HG03460 (cell line): Measurements from ENCODE around the gene KIRREL3.

Experiments
- ATAC-seq: cut with Tn5 transposase; IDR thresholded peaks from one replicate; pipeline ENCODE4 v1.9.1; 2021; ENCODE audit not compliant: unreplicated experiment

The KIRREL3 gene

DNA sequence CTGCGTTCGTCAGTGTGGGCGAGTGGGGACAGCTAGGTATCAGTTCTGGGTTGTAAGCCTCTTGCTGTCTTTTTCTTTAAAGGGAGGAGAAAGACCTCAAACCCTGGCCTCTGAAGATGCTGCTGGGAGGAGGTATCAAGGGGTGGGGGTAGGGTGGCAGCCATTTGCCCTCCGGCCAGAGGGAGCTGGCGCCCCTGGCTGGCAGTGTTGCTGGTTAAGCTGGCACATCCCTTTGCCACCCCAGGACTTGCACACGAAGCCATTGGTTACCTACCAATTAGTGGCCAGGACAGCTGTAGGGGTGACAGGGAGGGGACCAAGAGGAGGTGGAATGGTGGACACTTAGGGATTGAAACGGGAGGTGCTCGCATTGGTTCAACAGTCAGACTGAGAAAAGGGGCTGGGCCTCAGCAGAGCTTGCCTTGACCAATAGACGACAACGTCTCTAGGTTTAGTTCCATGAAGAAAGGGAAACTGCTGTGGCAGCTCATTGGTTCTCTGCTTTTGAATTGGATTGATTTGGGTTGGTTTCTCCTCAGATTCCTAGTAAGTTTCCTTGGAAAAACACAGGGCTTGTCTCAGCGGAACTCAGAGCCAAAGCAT, 567.2 kb downstream of the KIRREL3 start:
- ATAC-seq, result no peak

- ATAC-seq, result no peak
Measured at GRCh38 chr11:126432525-126432924, 568.0 kb downstream of the KIRREL3 start.

- ATAC-seq, result no peak
Measured at GRCh38 chr11:126432065-126432461, 568.5 kb downstream of the KIRREL3 start.

DNA sequence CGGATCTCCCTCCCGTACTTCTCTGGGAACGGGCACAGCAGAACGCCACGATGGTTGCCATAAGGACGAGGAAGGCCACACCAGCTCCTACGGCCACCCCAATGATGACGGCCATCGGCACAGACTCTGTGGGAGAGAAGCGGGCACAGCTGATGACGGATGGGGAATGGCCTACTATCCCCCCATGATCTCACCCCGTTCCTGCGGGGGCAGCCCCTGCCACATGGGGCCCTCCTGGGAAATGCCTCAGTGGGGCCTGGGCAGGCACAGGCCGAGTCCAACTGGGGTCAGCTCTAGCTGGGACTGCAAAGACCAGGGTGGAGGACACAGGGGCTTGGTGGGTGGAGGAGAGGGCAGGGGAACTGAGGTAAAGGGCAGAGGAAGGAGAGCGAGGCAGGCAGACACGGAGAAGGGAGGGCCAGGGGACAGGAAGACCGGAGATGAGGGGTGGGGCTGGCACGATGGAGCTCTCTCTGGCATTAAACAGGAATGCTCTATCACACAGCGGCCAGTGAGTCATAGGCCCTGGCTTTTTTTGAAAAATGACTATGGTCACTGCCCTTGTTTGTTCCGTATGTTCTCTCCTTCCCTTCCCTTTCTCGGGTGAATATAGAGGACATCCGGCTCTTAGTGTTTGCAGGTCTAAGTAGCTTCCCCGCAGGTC, 569.0 kb downstream of the KIRREL3 start:
- no peak for ATAC-seq

- no peak for ATAC-seq
Measured at GRCh38 chr11:126430581-126431335, 569.8 kb downstream of the KIRREL3 start.

- peak; percentile 77 for ATAC-seq
Measured at GRCh38 chr11:126426820-126427749, 573.5 kb downstream of the KIRREL3 start.

DNA sequence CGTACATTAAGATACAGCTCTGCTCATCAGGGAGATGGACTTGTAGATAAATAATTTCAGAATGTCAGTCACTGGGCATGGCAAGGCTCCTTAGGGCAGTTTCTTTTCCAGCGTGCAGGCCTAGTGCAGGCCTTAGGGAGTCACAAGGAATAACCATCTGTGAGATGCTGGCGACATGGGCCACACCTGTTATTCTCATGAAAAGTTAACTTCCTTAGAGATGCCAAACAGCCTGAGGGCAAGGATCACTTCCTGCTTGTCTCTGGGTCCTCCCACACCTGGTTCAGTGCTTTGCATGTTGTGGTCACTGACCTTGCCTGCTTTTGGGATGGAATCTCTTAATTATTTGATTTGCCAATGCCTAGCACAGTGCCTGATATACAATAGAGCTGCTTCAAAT, 574.5 kb downstream of the KIRREL3 start:
- no peak for ATAC-seq

DNA sequence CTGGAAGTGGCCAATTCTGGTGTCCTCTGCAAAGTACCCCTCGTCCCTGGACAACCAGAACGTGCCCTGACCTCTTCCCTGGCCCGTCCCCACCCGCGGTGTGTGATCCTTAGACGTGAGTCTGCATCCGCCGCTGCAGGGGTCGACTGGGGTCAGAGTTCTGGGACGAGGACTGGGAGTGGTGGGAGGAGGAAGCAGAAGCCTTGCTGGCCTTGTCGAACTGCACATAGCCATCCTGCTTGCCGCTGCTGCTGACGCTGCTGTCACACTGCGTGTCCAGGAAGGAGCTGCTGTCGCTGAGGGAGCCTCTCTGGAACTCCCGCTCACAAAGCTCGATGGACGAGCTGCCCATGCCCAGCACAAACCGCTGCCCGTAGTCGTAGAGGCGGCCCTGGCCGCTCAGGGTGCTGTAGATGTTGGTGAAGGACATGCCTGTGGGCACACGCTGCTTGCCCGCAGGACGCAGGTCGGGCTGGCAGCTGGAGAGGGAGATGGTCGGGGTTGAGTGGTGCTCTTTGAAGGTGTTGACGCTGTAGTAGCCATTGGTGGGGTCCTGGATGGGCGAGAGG, 576.0 kb downstream of the KIRREL3 start:
- no peak for ATAC-seq

GRCh38 chr11:126423743-126424142, 576.8 kb downstream of the KIRREL3 start:
- ATAC-seq, result no peak

GRCh38 chr11:126423154-126423553, 577.4 kb downstream of the KIRREL3 start:
- ATAC-seq, result no peak

GRCh38 chr11:126422446-126422845, 578.1 kb downstream of the KIRREL3 start:
- ATAC-seq, result no peak

GRCh38 chr11:126421271-126421671, 579.3 kb downstream of the KIRREL3 start:
- ATAC-seq, result no peak

GRCh38 chr11:126420698-126421256, 579.8 kb downstream of the KIRREL3 start:
- no peak for ATAC-seq

DNA sequence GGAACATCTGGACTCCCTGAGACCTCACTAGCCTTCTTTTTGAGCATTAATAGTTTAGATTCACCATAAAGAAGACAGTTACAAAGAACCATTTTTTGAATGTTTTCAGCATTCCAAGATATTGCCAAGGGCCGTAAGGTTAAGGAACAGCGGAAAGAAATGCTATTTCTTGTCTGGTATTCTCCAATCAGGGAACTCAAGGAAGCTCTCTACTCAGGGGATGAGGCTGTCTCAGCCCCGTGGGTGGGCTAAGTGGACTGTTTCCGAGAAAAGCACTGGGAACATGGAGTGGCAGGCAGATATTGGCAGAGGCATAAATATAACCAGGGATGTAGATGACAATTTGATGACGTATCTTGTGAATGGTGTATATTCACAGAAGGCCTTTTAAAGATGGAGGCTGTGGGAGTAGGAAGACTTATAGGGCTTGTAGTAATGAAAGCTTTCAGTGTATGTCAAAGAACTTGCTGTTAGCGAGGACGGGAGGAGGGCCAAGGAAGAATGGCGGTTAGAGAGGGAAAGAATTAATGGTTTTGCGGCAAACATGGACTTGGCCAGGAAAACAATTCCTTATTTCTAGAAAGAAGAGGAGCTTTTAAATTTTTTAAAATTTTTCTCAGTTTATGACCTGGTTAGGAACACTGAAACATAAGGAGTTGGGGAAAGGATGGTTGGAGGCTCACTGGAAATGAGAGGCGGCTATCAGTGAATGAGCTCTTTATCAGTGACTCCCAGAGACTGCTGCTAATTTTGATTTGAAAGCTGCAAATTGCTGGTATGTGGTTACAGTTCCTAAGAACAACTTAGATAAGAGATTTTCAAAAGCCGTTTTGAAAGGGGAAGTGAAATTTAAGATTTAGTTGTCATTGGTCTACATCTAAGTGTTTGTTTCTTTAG, 580.5 kb downstream of the KIRREL3 start:
- peak; percentile 71 for ATAC-seq

DNA sequence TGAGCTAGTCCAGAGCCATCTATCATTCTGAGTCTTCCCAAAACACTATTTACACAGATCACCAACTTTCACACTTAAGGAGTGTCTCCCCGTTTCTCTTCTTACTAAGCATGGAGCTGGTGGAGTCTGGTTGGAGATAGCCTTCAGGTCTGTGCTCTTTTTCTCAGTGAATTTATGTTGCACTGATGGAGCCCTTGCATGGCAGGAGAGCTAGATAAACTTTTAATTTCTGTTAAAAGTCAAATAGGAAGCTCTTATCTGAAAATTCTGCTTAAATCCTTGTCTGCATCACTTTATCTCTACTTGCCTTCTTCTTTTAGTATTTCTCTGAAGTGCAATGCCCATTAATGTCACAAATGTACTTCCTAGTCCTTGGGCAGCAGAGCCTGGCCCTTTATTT, 581.7 kb downstream of the KIRREL3 start:
- ATAC-seq, result no peak

DNA sequence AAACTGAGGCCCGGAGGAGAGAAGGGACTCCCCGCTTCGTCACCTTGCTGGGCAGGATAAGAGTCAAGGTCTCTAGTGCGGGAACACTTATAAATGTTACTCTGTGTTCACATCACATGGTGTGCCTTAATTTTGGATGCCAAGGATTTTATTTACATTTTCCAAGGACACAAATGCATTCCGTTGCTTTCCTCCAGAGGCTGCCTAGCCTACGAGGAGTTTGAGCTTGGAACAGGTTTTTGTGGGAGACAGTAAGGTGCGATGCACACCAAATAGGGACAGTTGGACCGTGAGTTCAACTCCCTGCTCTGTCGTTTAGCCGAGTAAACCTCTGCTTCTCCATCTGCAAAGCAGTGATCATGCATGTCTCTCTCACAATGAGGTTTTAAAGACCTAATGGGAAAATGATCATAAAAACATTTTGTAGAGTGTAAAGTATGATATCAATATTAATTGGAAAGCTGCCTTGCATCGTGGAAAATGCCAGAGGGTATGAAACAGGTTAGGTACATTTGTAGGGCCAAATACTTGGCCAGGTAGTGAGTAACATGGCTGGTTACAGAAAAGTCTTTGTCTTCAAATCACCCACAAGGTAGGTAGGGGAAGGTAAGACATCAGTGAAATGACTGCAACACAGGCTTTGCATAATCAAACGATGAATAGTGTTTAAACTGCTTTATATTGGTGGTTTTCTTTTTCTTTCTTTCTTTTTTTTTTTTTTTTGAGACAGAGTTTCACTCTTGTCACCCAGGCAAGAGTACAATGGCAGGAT, 583.3 kb downstream of the KIRREL3 start:
- no peak for ATAC-seq

DNA sequence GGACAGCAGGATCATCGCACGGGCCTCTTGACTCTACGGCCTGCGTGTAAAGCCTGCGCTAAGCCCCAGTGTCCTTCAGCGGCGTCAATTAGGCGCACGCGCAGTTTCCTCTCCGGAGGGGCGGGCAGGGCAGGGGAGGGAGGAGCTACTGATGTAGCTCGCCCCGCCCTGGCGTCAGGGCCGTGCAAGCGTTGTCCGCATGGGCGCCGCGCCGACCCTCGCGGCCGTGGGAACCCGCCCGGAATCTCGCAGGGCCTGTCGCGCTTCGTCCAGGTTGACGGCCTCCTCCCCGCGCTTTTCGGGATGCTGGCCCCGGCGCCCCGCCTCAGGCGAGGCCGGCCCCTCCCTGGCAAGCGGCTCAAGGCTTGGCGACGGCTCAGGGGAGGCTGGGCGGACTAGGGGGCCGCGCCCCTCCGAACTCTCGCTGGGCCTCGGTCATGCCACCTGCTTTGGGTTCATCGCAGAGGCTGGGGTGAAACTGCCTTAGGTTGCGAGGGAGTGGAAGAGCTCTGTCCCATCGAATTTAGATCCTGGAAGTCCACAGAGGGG, 584.0 kb downstream of the KIRREL3 start:
- peak; percentile 73 for ATAC-seq

- no peak for ATAC-seq
Measured at GRCh38 chr11:126415669-126416420, 584.7 kb downstream of the KIRREL3 start.
